Stimulated activated CD4-positive, alpha-beta T cell treated with anti-CD3 and anti-CD28 coated beads, Interleukin-1b, Interleukin-23, amount 100 ng/mL, for 48 hours (primary cell): ENCODE measurements around the gene XKR3.
"Not testable (repeated sequence)": the region's sequence is repeated elsewhere in the genome, so short reads cannot be mapped to it uniquely, and the experiment has no call there.

ENCODE experiments used
- DNase-seq: peaks from one replicate; pipeline ENCODE4 v3.0.0-alpha.2; 2020

XKR3 gene

GRCh38 chr22:16804882-16805281, 20.3 kb downstream of the XKR3 start:
- DNase-seq = no peak

- no peak for DNase-seq
These were observed 21.8 kb downstream of the XKR3 start for GRCh38 chr22:16803255-16803917.

- DNase-seq = no peak
These were observed 23.6 kb downstream of the XKR3 start for GRCh38 chr22:16801571-16801970.

- DNase-seq = no peak
These were observed 24.1 kb downstream of the XKR3 start for GRCh38 chr22:16801088-16801487.

GRCh38 chr22:16800358-16800757, 24.9 kb downstream of the XKR3 start:
- no peak for DNase-seq

- not testable (repeated sequence) for DNase-seq
These were observed 29.7 kb downstream of the XKR3 start for GRCh38 chr22:16795504-16795903.

GRCh38 chr22:16793831-16794230, 31.4 kb downstream of the XKR3 start:
- DNase-seq = no peak

- DNase-seq = no peak
These were observed 35.2 kb downstream of the XKR3 start for GRCh38 chr22:16789860-16790493.

- DNase-seq = no peak
These were observed 41.3 kb downstream of the XKR3 start for GRCh38 chr22:16783930-16784354.

GRCh38 chr22:16783453-16783852, 41.8 kb downstream of the XKR3 start:
- DNase-seq = no peak

- no peak for DNase-seq
These were observed 43.4 kb downstream of the XKR3 start for GRCh38 chr22:16781764-16782329.

GRCh38 chr22:16781074-16781763, 44.0 kb downstream of the XKR3 start:
- no peak for DNase-seq

GRCh38 chr22:16777284-16777924, 47.8 kb downstream of the XKR3 start:
- DNase-seq = no peak

GRCh38 chr22:16776080-16776479, 49.1 kb downstream of the XKR3 start:
- no peak for DNase-seq

- no peak for DNase-seq
These were observed 50.2 kb downstream of the XKR3 start for GRCh38 chr22:16774911-16775500.

GRCh38 chr22:16771569-16771968, 53.6 kb downstream of the XKR3 start:
- not testable (repeated sequence) for DNase-seq

GRCh38 chr22:16767927-16768326, 57.3 kb downstream of the XKR3 start:
- DNase-seq = not testable (repeated sequence)

- DNase-seq = not testable (repeated sequence)
These were observed 63.0 kb downstream of the XKR3 start for GRCh38 chr22:16762224-16762623.

- not testable (repeated sequence) for DNase-seq
These were observed 64.8 kb downstream of the XKR3 start for GRCh38 chr22:16760416-16760815.

- DNase-seq = not testable (repeated sequence)
These were observed 75.9 kb downstream of the XKR3 start for GRCh38 chr22:16749282-16749681.

GRCh38 chr22:16748160-16748929, 76.9 kb downstream of the XKR3 start:
- DNase-seq = not testable (repeated sequence)
